Measurements from ENCODE around the gene TMEM43. TPM values are rescaled to one million over a fixed set of nuclear protein-coding genes. Genes with fewer than 3 reads are reported as not detected.

Gene TMEM43
- total and polyA plus RNA-seq, 4 donors, result 44.3 to 104 (median 74.5) TPM

GRCh38 chr3:14131134-14131533, 6.3 kb downstream of the TMEM43 start:
- DNase-seq (no peak), ATAC-seq (ENCODE audit: insufficient read depth, low FRiP score) (no peak)
- H3K9ac ChIP-seq (ENCODE audit: insufficient read depth in 1 of 2, low read length in 2 of 2), result no peak overlapping the region
- no peak for TF ChIP-seq CTCF (IDR thresholded peaks at IDR 0.05; ENCODE audit: control extremely low read depth, extremely low read depth)
- H3K27ac ChIP-seq (ENCODE audit: low read depth in 1 of 2, low read length in 1 of 2), result no peak overlapping the region
- no peaks in the 10 kb centered on the region for H3K27me3 ChIP-seq (ENCODE audit: control insufficient read depth in 3 of 3, insufficient read depth in 3 of 3, low read length in 2 of 3)
- 82 to 96% methylated on average over 5 of the region's 5 CpGs for WGBS, 2 donors
- H3K4me3 ChIP-seq, result no peak overlapping the region
- peaks cover 40 to 66% (median 57%) of the 10 kb centered on the region in 4 donors for H3K36me3 ChIP-seq (ENCODE audit: control insufficient read depth in 4 of 4, insufficient read depth in 4 of 4, low read length in 4 of 4)
- no peaks in the 10 kb centered on the region for H3K9me3 ChIP-seq (ENCODE audit: control insufficient read depth in 4 of 4, insufficient read depth in 3 of 4, low read length in 3 of 4)
- H3K4me1 ChIP-seq (ENCODE audit: control insufficient read depth in 5 of 5, insufficient read depth in 5 of 5, low read length in 5 of 5), result peaks cover 7 to 18% (median 12%) of the 10 kb centered on the region in 5 donors

GRCh38 chr3:14132120-14132519, 7.3 kb downstream of the TMEM43 start:
- WGBS, 2 donors, result 94 to 95% methylated on average over 8 of the region's 8 CpGs
- DNase-seq, result no peak
- Histone ChIP-seq H3K9ac (ENCODE audit: insufficient read depth in 1 of 2, low read length in 2 of 2) (no peak overlapping the region), H3K9me3 (ENCODE audit: control insufficient read depth in 4 of 4, insufficient read depth in 3 of 4, low read length in 3 of 4) (no peaks in the 10 kb centered on the region), H3K36me3 (ENCODE audit: control insufficient read depth in 4 of 4, insufficient read depth in 4 of 4, low read length in 4 of 4) (peaks cover 40 to 76% (median 61%) of the 10 kb centered on the region in 4 donors), H3K4me1 (ENCODE audit: control insufficient read depth in 5 of 5, insufficient read depth in 5 of 5, low read length in 5 of 5) (peaks cover 0 to 11% (median 2%) of the 10 kb centered on the region in 5 donors), H3K4me3 (no peak overlapping the region), H3K27ac (ENCODE audit: low read depth in 1 of 2, low read length in 1 of 2) (no peak overlapping the region), H3K27me3 (ENCODE audit: control insufficient read depth in 3 of 3, insufficient read depth in 3 of 3, low read length in 2 of 3) (no peaks in the 10 kb centered on the region)
- ATAC-seq (ENCODE audit: insufficient read depth, low FRiP score), result no peak
- no peak for TF ChIP-seq CTCF (IDR thresholded peaks at IDR 0.05; ENCODE audit: control extremely low read depth, extremely low read depth)

- 96 to 98% methylated on average over 6 of the region's 6 CpGs for WGBS, 2 donors
- H3K36me3 ChIP-seq (ENCODE audit: control insufficient read depth in 4 of 4, insufficient read depth in 4 of 4, low read length in 4 of 4), result peaks cover 40 to 80% (median 62%) of the 10 kb centered on the region in 4 donors
- no peak for DNase-seq
These were observed 7.8 kb downstream of the TMEM43 start for GRCh38 chr3:14132689-14133088.

More at GRCh38 chr3:14132689-14133088, 7.8 kb downstream of the TMEM43 start:
- H3K9ac ChIP-seq (ENCODE audit: insufficient read depth in 1 of 2, low read length in 2 of 2), result no peak overlapping the region
- peaks cover 0 to 6% (median 2%) of the 10 kb centered on the region in 5 donors for H3K4me1 ChIP-seq (ENCODE audit: control insufficient read depth in 5 of 5, insufficient read depth in 5 of 5, low read length in 5 of 5)
- no peaks in the 10 kb centered on the region for H3K27me3 ChIP-seq (ENCODE audit: control insufficient read depth in 3 of 3, insufficient read depth in 3 of 3, low read length in 2 of 3)
- ATAC-seq (ENCODE audit: insufficient read depth, low FRiP score), result no peak
- no peak overlapping the region for H3K4me3 ChIP-seq
- no peak for TF ChIP-seq CTCF (IDR thresholded peaks at IDR 0.05; ENCODE audit: control extremely low read depth, extremely low read depth)
- no peak overlapping the region for H3K27ac ChIP-seq (ENCODE audit: low read depth in 1 of 2, low read length in 1 of 2)
- no peaks in the 10 kb centered on the region for H3K9me3 ChIP-seq (ENCODE audit: control insufficient read depth in 4 of 4, insufficient read depth in 3 of 4, low read length in 3 of 4)

Data from lung (tissue), 12 donors.